Measurements from ENCODE around the gene GIGYF1.

Gene GIGYF1

DNA sequence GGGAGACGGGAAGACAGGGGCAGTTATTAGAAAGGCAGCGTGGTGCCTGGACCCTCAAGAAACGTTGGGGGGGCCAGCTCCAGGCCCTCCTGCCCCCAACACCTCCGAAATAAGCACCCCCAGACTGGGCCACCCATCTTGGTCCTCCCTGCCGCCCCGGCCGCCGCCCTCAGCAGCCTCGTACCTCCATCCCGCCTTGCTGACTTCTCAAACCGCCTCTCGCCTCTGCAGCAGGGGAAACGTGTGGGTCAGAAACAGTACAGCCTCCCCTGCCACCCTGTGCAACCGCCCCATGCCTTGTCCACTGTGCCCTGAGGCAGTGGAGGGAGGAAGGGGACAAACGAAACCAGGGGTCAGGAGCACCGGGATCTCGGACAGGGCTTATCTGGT lies 7.2 kb downstream of the GIGYF1 start:
- no peak overlapping the region for H3K4me3 ChIP-seq (ENCODE audit: low read depth, low read length)
- DNase-seq, result no peak

DNA sequence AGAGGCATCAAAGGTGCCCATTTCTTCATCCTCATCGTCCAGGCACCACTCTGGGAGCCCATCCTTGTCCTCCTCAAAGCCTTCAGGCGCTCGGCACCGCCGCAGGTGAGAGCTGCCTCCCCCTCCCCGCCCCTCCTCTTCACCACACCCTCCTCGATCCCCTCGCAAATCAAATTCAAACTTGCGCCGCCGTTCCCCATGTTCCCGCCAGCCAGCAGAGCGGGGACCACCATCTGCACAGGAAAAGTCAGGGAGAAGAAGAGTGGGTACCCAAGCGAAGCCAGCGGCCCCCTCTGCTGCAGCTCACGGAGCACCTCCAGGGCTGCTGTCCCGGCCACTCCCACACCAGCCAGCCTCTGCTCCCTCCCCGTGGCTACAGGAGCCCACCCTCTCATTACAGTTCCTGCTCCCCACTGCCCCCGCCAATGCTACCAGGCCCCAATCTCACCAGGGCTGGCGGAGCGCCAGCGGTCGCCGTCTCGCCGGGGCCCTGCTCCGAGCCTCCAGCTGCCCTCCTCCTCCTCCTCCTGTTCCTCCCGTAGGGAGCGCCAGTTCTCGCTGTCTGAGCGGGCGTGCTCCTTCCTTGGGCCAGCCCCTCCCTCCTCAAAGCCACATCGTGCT lies 7.7 kb downstream of the GIGYF1 start:
- Histone ChIP-seq H3K27ac (no peak overlapping the region), H3K4me3 (ENCODE audit: low read depth, low read length) (no peak overlapping the region), H3K27me3 (ENCODE audit: insufficient read depth, low read depth, severe bottlenecking) (no peaks in the 10 kb centered on the region), H3K36me3 (peaks cover 89% of the 10 kb centered on the region), H3K9me3 (ENCODE audit: severe bottlenecking) (no peaks in the 10 kb centered on the region)
- TF ChIP-seq CTCF (IDR thresholded peaks at IDR 0.05; ENCODE audit: low read depth, low read length), result no peak
- no peak for DNase-seq

More for the DNA sequence above, 7.2 kb downstream of the GIGYF1 start:
- Histone ChIP-seq H3K9me3 (ENCODE audit: severe bottlenecking) (no peaks in the 10 kb centered on the region), H3K27me3 (ENCODE audit: insufficient read depth, low read depth, severe bottlenecking) (no peaks in the 10 kb centered on the region), H3K36me3 (peaks cover 84% of the 10 kb centered on the region), H3K27ac (no peak overlapping the region)
- no peak for TF ChIP-seq CTCF (IDR thresholded peaks at IDR 0.05; ENCODE audit: low read depth, low read length)

DNA sequence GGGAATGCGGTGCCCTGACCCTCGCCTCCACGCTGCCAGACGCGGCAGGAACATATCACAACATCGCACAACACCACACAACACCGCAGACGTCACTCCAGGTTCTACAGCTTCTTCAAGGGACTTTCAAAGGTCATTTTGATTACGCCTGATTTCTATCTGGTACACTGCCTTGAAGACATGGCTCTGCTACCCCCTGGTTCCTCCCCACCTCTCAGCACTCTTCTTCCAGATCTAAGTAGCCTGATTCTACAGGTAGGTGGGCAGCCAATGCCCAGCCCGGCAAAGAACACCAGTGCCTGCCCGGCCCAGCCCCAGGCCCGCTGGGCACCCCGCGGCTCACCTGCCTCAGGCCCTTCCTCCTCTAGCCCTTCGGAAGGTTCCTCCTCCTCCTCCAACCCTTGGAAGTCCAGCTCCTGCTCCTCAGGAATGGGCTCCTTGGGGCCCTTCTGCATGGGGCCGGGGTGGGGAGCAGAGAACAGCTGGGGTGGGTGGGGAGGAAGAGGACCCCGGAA lies 8.4 kb downstream of the GIGYF1 start:
- no peak for DNase-seq
- Histone ChIP-seq H3K36me3 (peaks cover 87% of the 10 kb centered on the region), H3K4me3 (ENCODE audit: low read depth, low read length) (no peak overlapping the region), H3K27me3 (ENCODE audit: insufficient read depth, low read depth, severe bottlenecking) (no peaks in the 10 kb centered on the region), H3K27ac (no peak overlapping the region), H3K9me3 (ENCODE audit: severe bottlenecking) (no peaks in the 10 kb centered on the region)
- TF ChIP-seq CTCF (IDR thresholded peaks at IDR 0.05; ENCODE audit: low read depth, low read length), result no peak

GRCh38 chr7:100685049-100685605 lies 8.9 kb downstream of the GIGYF1 start:
- no peak for DNase-seq
- Histone ChIP-seq H3K9me3 (ENCODE audit: severe bottlenecking) (no peaks in the 10 kb centered on the region), H3K36me3 (peaks cover 92% of the 10 kb centered on the region), H3K4me3 (ENCODE audit: low read depth, low read length) (no peak overlapping the region), H3K27ac (no peak overlapping the region), H3K27me3 (ENCODE audit: insufficient read depth, low read depth, severe bottlenecking) (no peaks in the 10 kb centered on the region)
- TF ChIP-seq CTCF (IDR thresholded peaks at IDR 0.05; ENCODE audit: low read depth, low read length), result no peak

DNA sequence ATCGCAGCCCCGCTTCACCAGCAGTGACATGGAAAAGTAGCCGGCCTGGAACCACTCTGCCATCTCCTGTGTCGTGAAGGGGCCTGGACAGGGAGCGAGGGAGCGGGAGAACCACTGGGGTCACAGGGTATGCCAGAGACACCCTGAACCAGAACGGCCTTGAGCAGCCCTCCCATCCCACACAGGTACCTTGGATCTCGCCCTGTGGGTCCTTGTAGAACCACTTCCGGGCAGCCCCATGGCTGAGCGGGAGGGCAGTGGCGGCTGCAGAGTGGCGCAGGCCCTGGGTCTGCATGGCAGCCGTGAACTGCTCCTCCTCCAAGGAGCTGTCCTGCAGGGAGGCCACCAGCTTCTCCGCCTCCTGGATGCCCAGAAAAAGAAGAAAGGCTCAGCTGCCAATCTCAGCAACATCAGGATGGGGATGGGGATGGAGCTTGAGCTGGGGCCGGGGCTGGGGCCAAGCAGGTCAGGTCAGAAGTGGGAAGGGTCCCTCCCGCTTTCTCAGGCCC lies 9.5 kb downstream of the GIGYF1 start:
- peaks cover 89% of the 10 kb centered on the region for H3K36me3 ChIP-seq
- no peaks in the 10 kb centered on the region for H3K27me3 ChIP-seq (ENCODE audit: insufficient read depth, low read depth, severe bottlenecking)
- no peak overlapping the region for H3K27ac ChIP-seq
- no peak overlapping the region for H3K4me3 ChIP-seq (ENCODE audit: low read depth, low read length)
- H3K9me3 ChIP-seq (ENCODE audit: severe bottlenecking), result no peaks in the 10 kb centered on the region
- no peak for TF ChIP-seq CTCF (IDR thresholded peaks at IDR 0.05; ENCODE audit: low read depth, low read length)
- no peak for DNase-seq
